GM18502 (cell line): ENCODE results near the gene PAQR5.
"Not testable (repeated sequence)": the region's sequence is repeated elsewhere in the genome, so short reads cannot be mapped to it uniquely, and the experiment has no call there.

Source experiments
- ATAC-seq: cut with Tn5 transposase; IDR thresholded peaks from one replicate; pipeline ENCODE4 v1.9.1; 2021; ENCODE audit warnings: mild to moderate bottlenecking; ENCODE audit not compliant: unreplicated experiment, poor library complexity

Gene PAQR5

GRCh38 chr15:69298697-69299441 lies at the start of gene PAQR5:
Gene PAQR5 (plus strand): TSS chr15:69298912. CDS start chr15:69360081, 61,169 bp downstream.
- ATAC-seq, result no peak

- ATAC-seq, result no peak
Observed at GRCh38 chr15:69253156-69253555, 45.6 kb upstream of the PAQR5 start.

GRCh38 chr15:69265347-69265955 lies 33.3 kb upstream of the PAQR5 start:
- ATAC-seq, result no peak

GRCh38 chr15:69271217-69271616 lies 27.5 kb upstream of the PAQR5 start:
- ATAC-seq, result no peak

- no peak for ATAC-seq
Observed at GRCh38 chr15:69272139-69272538, 26.6 kb upstream of the PAQR5 start.

- no peak for ATAC-seq
Observed at GRCh38 chr15:69272891-69273290, 25.8 kb upstream of the PAQR5 start.

- ATAC-seq, result no peak
Observed at GRCh38 chr15:69275074-69275670, 23.5 kb upstream of the PAQR5 start.

GRCh38 chr15:69275933-69276560 lies 22.7 kb upstream of the PAQR5 start:
- ATAC-seq, result no peak

- no peak for ATAC-seq
Observed at GRCh38 chr15:69277316-69277715, 21.4 kb upstream of the PAQR5 start.

GRCh38 chr15:69279636-69280035 lies 19.1 kb upstream of the PAQR5 start:
- ATAC-seq, result no peak

- ATAC-seq, result no peak
Observed at GRCh38 chr15:69280783-69281182, 17.9 kb upstream of the PAQR5 start.

- ATAC-seq, result no peak
Observed at GRCh38 chr15:69282104-69282743, 16.5 kb upstream of the PAQR5 start.

GRCh38 chr15:69285834-69286233 lies 12.9 kb upstream of the PAQR5 start:
- ATAC-seq, result no peak

- ATAC-seq, result no peak
Observed at GRCh38 chr15:69288011-69288410, 10.7 kb upstream of the PAQR5 start.

- ATAC-seq, result no peak
Observed at GRCh38 chr15:69288531-69289341, 10.0 kb upstream of the PAQR5 start.

- no peak for ATAC-seq
Observed at GRCh38 chr15:69289342-69290146, 9.2 kb upstream of the PAQR5 start.

GRCh38 chr15:69290346-69291164 lies 8.2 kb upstream of the PAQR5 start:
- ATAC-seq, result no peak

GRCh38 chr15:69291651-69292050 lies 7.1 kb upstream of the PAQR5 start:
- not testable (repeated sequence) for ATAC-seq
